ENCODE results near the gene TECR.
"Not testable (repeated sequence)": the region's sequence is repeated elsewhere in the genome, so short reads cannot be mapped to it uniquely, and the experiment has no call there.

DNA sequence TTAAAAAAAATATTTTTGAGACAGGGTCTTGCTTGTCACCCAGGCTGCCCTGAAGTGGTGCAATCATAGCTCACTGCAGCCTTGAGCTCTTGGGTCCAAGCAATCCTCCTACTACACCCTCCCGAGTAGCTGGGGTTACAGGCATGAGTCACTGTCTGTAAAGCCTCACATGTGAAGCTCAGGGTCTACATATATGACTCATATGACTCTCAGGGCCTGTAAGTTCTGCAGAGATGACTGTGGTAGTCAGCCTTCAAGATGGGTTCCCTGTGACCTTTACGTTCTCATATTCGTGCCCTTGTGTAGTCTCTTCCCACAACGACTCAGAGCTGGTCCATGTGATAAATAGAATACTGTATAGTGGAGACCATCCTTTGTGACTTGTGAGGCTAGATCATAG, 60.0 kb downstream of the TECR start:
- not testable (repeated sequence) for TF ChIP-seq POLR2AphosphoS5, POLR2A, SPI1 (IDR thresholded peaks at IDR 0.05; ENCODE audit: low read depth, low read length)
